HG03039 (cell line): Measurements from ENCODE around the gene STIMATE.

ENCODE experiments used
- ATAC-seq: cut with Tn5 transposase; IDR thresholded peaks from one replicate; pipeline ENCODE4 v1.9.1; 2021; ENCODE audit warnings: mild to moderate bottlenecking, moderate library complexity; ENCODE audit not compliant: unreplicated experiment

The STIMATE gene

GRCh38 chr3:52843108-52843865 is 54.1 kb downstream of the STIMATE start:
- no peak for ATAC-seq

- no peak for ATAC-seq
These were observed 54.9 kb downstream of the STIMATE start for GRCh38 chr3:52842424-52842823.

GRCh38 chr3:52841981-52842340 is 55.4 kb downstream of the STIMATE start:
- no peak for ATAC-seq

GRCh38 chr3:52841211-52841980 is 56.0 kb downstream of the STIMATE start:
- ATAC-seq = no peak

- no peak for ATAC-seq
These were observed 57.3 kb downstream of the STIMATE start for GRCh38 chr3:52839892-52840545.

GRCh38 chr3:52839268-52839575 is 58.1 kb downstream of the STIMATE start:
- no peak for ATAC-seq

- ATAC-seq = no peak
These were observed 58.6 kb downstream of the STIMATE start for GRCh38 chr3:52838561-52839267.

- no peak for ATAC-seq
These were observed 60.4 kb downstream of the STIMATE start for GRCh38 chr3:52836986-52837385.

- ATAC-seq = no peak
These were observed 60.9 kb downstream of the STIMATE start for GRCh38 chr3:52836471-52836845.

GRCh38 chr3:52835766-52836470 is 61.4 kb downstream of the STIMATE start:
- no peak for ATAC-seq

GRCh38 chr3:52834871-52835501 is 62.4 kb downstream of the STIMATE start, which contains the start of gene MUSTN1:
Gene MUSTN1 (minus strand): TSS chr3:52835019. CDS start chr3:52834948, 71 bp downstream.
- no peak for ATAC-seq

GRCh38 chr3:52833202-52833601 is 64.1 kb downstream of the STIMATE start:
- ATAC-seq = no peak

GRCh38 chr3:52831500-52832301 is 65.6 kb downstream of the STIMATE start:
- ATAC-seq = no peak

- ATAC-seq = no peak
These were observed 66.7 kb downstream of the STIMATE start, which contains the start of gene ITIH4 for GRCh38 chr3:52830535-52831258. Gene ITIH4 (minus strand): TSS chr3:52830672. CDS start chr3:52830642, 30 bp downstream.

GRCh38 chr3:52829906-52830463 is 67.4 kb downstream of the STIMATE start:
- ATAC-seq = no peak

- ATAC-seq = no peak
These were observed 67.9 kb downstream of the STIMATE start for GRCh38 chr3:52829482-52829881.

- no peak for ATAC-seq
These were observed 69.4 kb downstream of the STIMATE start for GRCh38 chr3:52827866-52828376.

GRCh38 chr3:52827441-52827840 is 69.9 kb downstream of the STIMATE start:
- ATAC-seq = no peak
